GM19324 (cell line): ENCODE measurements around the gene SMCR8.
"Not testable (repeated sequence)": the region's sequence is repeated elsewhere in the genome, so short reads cannot be mapped to it uniquely, and the experiment has no call there.

Experiments used
- ATAC-seq: cut with Tn5 transposase; IDR thresholded peaks from one replicate; pipeline ENCODE4 v1.9.1; 2021; ENCODE audit warnings: mild to moderate bottlenecking, moderate library complexity; ENCODE audit not compliant: unreplicated experiment, low FRiP score

Gene SMCR8, protein sequence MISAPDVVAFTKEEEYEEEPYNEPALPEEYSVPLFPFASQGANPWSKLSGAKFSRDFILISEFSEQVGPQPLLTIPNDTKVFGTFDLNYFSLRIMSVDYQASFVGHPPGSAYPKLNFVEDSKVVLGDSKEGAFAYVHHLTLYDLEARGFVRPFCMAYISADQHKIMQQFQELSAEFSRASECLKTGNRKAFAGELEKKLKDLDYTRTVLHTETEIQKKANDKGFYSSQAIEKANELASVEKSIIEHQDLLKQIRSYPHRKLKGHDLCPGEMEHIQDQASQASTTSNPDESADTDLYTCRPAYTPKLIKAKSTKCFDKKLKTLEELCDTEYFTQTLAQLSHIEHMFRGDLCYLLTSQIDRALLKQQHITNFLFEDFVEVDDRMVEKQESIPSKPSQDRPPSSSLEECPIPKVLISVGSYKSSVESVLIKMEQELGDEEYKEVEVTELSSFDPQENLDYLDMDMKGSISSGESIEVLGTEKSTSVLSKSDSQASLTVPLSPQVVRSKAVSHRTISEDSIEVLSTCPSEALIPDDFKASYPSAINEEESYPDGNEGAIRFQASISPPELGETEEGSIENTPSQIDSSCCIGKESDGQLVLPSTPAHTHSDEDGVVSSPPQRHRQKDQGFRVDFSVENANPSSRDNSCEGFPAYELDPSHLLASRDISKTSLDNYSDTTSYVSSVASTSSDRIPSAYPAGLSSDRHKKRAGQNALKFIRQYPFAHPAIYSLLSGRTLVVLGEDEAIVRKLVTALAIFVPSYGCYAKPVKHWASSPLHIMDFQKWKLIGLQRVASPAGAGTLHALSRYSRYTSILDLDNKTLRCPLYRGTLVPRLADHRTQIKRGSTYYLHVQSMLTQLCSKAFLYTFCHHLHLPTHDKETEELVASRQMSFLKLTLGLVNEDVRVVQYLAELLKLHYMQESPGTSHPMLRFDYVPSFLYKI

GRCh38 chr17:18314731-18315561 is at the start of gene SMCR8, which contains the start of gene TOP3A:
Gene SMCR8 (plus strand): TSS chr17:18315293. CDS start chr17:18315790, 497 bp downstream.
Gene TOP3A (minus strand): TSS chr17:18314994. CDS start chr17:18314778, 216 bp downstream.
- peak; percentile 84 for ATAC-seq

DNA sequence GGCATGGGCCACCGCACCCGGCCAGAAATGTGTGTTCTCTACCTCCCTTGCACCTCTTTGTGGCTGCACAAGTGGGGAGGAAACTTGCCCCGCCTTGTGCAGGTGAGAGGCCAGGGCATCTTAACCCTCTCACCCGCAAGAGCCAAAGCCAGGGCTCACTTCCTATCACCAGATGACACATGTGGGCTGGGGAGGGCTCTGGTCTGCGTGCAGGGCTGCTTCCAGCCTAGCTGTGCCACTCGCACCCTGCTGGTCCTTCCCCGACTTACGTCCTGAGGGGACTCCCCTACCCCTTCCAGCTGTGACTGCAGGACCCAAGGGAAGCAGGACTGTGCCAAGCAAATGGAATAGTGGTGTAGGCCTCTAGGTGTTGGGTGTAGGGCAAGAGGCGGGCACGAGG is 47.7 kb upstream of the SMCR8 start:
- no peak for ATAC-seq

- ATAC-seq = no peak
Observed at GRCh38 chr17:18267927-18268711, 47.0 kb upstream of the SMCR8 start.

- ATAC-seq = no peak
Observed at GRCh38 chr17:18270046-18270931, 44.8 kb upstream of the SMCR8 start.

DNA sequence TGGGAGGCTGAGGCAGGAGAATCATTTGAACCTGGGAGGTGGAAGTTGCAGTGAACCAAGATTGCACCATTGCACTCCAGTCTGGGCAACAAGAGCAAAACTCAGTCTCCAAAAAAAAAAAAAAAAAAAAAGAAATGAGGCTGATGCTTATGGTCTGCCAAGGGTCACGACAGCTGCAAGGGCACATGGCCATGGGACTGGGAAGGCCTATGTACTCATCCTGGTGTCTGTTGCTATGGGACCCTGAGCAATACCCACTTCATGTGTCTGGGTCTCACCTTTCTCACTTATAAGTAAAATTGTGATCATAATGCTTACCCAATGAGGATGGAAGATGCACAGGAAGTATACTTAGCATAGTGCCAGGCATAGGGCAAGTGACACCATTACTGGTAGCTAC is 38.0 kb upstream of the SMCR8 start:
- ATAC-seq = no peak

GRCh38 chr17:18278867-18279266 is 36.2 kb upstream of the SMCR8 start:
- ATAC-seq = no peak

DNA sequence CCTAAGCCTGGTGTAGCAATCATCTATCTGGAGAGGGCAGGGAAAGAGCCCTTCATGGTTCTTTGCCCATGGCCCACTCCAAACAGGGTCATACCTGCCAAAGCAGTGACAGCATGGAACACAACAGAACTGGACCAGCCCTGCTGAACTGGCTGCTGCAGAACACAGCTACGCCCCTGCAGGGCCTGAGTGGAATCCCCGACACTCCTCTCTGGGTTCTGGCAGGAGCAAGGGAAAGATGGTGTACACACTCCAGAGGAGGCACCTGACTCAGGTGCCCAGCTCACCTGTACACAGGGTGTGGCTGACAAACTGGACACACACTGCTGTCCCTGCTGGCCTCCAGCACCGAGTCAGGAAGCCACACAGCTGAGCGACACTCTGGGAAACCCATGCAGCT is 34.8 kb upstream of the SMCR8 start:
- ATAC-seq = no peak

GRCh38 chr17:18280766-18281371 is 34.2 kb upstream of the SMCR8 start:
- ATAC-seq = no peak

DNA sequence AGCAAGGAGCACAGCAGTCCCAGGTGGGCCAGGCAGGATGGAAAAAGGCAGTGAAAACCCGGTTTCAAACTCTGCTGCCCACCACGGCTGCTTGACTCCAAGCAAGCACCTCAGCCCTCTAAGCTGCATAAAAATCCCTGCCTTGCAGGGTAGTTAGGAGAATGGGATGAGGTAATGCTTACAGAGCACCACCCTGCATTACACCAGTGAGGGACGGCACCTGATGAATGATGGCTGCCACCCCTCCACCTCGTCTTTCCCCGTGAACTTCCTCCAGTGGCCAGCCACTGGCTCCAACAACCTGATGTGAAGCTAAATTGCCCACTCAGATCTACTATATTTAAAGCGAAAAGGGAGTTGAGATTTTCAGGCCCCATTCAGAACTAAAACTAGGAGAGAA is 33.3 kb upstream of the SMCR8 start:
- no peak for ATAC-seq

DNA sequence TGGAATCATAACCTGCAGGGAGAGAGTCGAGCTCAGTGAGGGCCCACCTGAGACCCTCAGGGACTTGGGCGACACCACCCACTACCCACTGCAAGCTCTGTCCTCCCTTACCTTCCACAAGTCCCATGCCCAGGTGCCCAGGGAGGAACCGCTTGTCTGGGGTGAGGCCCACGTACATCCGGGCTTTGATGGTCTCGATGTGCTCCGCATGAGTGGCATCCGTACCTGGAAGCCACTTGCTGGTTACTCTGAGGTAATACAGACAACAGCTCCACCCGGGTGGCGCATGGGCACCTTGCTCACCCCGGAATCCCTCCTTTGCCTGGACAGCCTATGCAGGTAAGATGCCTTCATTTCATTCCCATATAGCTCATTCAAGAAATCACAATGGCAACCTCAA is 29.8 kb upstream of the SMCR8 start:
- ATAC-seq = no peak

- no peak for ATAC-seq
Observed at GRCh38 chr17:18291718-18292540, 23.2 kb upstream of the SMCR8 start.

DNA sequence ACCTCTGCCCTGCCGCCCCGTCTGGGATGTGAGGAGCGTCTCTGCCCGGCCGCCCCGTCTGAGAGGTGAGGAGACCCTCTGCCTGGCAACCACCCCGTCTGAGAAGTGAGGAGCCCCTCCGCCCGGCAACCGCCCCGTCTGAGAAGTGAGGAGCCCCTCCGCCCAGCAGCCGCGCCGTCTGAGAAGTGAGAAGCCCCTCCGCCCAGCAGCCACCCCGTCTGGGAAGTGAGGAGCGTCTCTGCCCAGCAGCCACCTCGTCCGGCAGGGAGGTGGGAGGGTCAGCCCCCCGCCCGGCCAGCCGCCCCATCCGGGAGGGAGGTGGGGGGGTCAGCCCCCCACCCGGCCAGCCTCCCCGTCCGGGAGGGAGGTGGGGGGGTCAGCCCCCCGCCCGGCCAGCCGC is 17.0 kb upstream of the SMCR8 start:
- ATAC-seq = not testable (repeated sequence)

- ATAC-seq = no peak
Observed at GRCh38 chr17:18300725-18301480, 14.2 kb upstream of the SMCR8 start.

DNA sequence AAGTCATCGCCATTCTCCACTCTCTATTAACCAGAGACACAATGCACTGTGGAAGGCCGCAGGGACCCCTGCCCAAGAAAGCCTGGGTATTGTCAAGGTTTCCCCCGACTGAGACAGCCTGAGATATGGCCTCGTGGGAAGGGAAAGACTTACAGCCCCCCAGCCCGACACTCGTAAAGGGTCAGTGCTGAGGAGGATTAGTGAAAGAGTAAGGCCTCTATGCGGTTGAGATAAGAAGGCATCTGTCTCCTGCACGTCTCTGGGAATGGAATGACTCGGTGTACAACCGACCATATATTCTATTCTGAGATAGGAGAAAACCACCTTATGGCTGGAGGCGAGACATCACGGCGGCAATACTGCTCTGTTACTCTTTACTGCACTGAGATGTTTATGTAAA is 11.9 kb upstream of the SMCR8 start:
- not testable (repeated sequence) for ATAC-seq

- ATAC-seq = no peak
Observed at GRCh38 chr17:18309202-18309601, 5.9 kb upstream of the SMCR8 start.

- peak; percentile 9 for ATAC-seq
Observed at GRCh38 chr17:18314059-18314730, 898 bp upstream of the SMCR8 start.
